Smooth muscle cell (in vitro differentiated cells): ENCODE measurements around the gene TANC1. TPM values are rescaled to one million over a fixed set of nuclear protein-coding genes. Genes with fewer than 3 reads are reported as not detected.

Source experiments
- DNase-seq: peaks from one replicate; lab custom pipeline; 2025; ENCODE audit not compliant: unreplicated experiment; lab: John Stamatoyannopoulos, UW
- H2AFZ ChIP-seq: fragments of 200-600 bp; sonication (generic); 2 replicates; pipeline ENCODE4 v1.6.0; 2016; ENCODE audit warnings: antibody characterized with exemption, low read depth, mild to moderate bottlenecking
- H3F3A ChIP-seq: fragments of 200-600 bp; sonication (generic); 2 replicates; pipeline ENCODE4 v1.6.0; 2017; ENCODE audit warnings: antibody characterized with exemption, low read depth
- H3K27ac ChIP-seq: fragments of 200-600 bp; sonication (generic); 2 replicates; pipeline ENCODE4 v1.5.1; 2016; ENCODE audit warnings: low read depth, mild to moderate bottlenecking
- H3K27me3 ChIP-seq: fragments of 200-600 bp; sonication (generic); 2 replicates; pipeline ENCODE4 v1.6.1; 2016; ENCODE audit warnings: low read depth, mild to moderate bottlenecking
- H3K36me3 ChIP-seq: fragments of 200-600 bp; sonication (generic); 2 replicates; pipeline ENCODE4 v1.5.1; 2016; ENCODE audit warnings: low read depth
- H3K4me1 ChIP-seq: fragments of 200-600 bp; sonication (generic); 2 replicates; pipeline ENCODE4 v1.5.1; 2016; ENCODE audit warnings: low read depth
- H3K4me2 ChIP-seq: fragments of 200-600 bp; sonication (generic); 2 replicates; pipeline ENCODE4 v1.6.0; 2016; ENCODE audit warnings: mild to moderate bottlenecking
- H3K4me3 ChIP-seq: fragments of 200-600 bp; sonication (generic); 2 replicates; pipeline ENCODE4 v1.5.1; 2016; ENCODE audit warnings: mild to moderate bottlenecking
- H3K79me2 ChIP-seq: fragments of 200-600 bp; sonication (generic); 2 replicates; pipeline ENCODE4 v1.6.0; 2016; ENCODE audit warnings: low read depth, mild to moderate bottlenecking
- H3K9ac ChIP-seq: fragments of 200-600 bp; sonication (generic); 2 replicates; pipeline ENCODE4 v1.6.0; 2016; ENCODE audit warnings: low read depth
- H3K9me3 ChIP-seq: fragments of 200-600 bp; sonication (generic); replicated peaks from 2 replicates; pipeline ENCODE4 v1.5.1; 2016; ENCODE audit warnings: low read depth
- H4K20me1 ChIP-seq: fragments of 200-600 bp; sonication (generic); 2 replicates; pipeline ENCODE4 v1.6.0; 2016; ENCODE audit warnings: low read depth
- CTCF ChIP-seq: fragments of 200-600 bp; sonication (generic); IDR thresholded peaks from 2 replicates; pipeline ENCODE4 v1.5.1; 2017; ENCODE audit warnings: borderline replicate concordance, mild to moderate bottlenecking, antibody characterized with exemption; ENCODE audit not compliant: insufficient read depth, poor library complexity, severe bottlenecking
- WGBS: methylation state at CpG from one replicate; pipeline ENCODE4 v1.1.7; 2016; ENCODE audit warnings: low lambda C conversion rate; 5-methylcytosine and 5-hydroxymethylcytosine counted together
- polyA plus RNA-seq: library from polyadenylated mRNA; unstranded; fragments of >200 nt; fragmentation: Nextera tagmentation; extraction: Ambion mirVana; gene quantifications from 2 replicates; pipeline ENCODE4 v1.2.1, GENCODE V29; 2016
- total RNA-seq: library from RNA; depleted of rRNA; stranded (reverse); fragments of >200 nt; gene quantifications from 2 replicates; pipeline ENCODE4 v1.2.3, GENCODE V29; 2014

TANC1 gene
- total and polyA plus RNA-seq, 2 experiments from 2014 or later, result 9.1 to 30.8 TPM

- Histone ChIP-seq H3K36me3 (no peaks in the 10 kb centered on the region), H3K9ac (no peak overlapping the region)
- WGBS, result 87% methylated on average over 8 of the region's 8 CpGs
Observed at GRCh38 chr2:159148901-159149300, 180.5 kb downstream of the TANC1 start.

DNA sequence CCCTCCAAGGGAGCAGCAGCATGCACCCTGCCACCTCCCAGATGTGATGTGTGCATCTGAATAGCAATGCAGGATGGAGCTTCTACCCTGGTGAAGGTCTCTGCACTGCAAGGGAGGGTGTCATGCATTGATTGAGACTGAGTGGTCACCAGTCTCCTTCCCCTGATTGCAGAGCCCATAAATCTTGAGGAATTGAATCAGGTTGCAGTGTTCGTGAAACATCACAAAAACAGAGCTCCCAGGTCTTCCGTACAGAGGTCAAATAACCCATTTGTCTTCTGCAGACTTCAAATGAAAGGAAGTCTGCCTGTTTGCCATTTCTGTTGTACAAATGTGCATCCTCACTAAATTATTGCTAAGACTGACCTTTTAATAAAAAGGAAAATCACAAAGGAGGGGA is 181.3 kb downstream of the TANC1 start:
- no peaks in the 10 kb centered on the region for H3K36me3 ChIP-seq
- H3K27ac ChIP-seq, result no peak overlapping the region
- H3K79me2 ChIP-seq, result peaks cover 11% of the 10 kb centered on the region
- no peak for DNase-seq
- no peaks in the 10 kb centered on the region for H3K9me3 ChIP-seq
- H3K4me3 ChIP-seq, result no peak overlapping the region
- H3K4me1 ChIP-seq, result peaks cover 42% of the 10 kb centered on the region
- TF ChIP-seq CTCF, result no peak
- no peaks in the 10 kb centered on the region for H4K20me1 ChIP-seq
- 78% methylated on average over 2 of the region's 2 CpGs for WGBS
- H3K9ac ChIP-seq, result no peak overlapping the region
- peaks cover 11% of the 10 kb centered on the region for H3F3A ChIP-seq
- no peak overlapping the region for H2AFZ ChIP-seq
- H3K4me2 ChIP-seq, result no peak overlapping the region
- no peaks in the 10 kb centered on the region for H3K27me3 ChIP-seq

More at GRCh38 chr2:159148901-159149300, 180.5 kb downstream of the TANC1 start:
- Histone ChIP-seq H3K9me3 (no peaks in the 10 kb centered on the region), H3K79me2 (peaks cover 19% of the 10 kb centered on the region), H3K4me2 (no peak overlapping the region), H3K27ac (no peak overlapping the region), H2AFZ (no peak overlapping the region), H4K20me1 (no peaks in the 10 kb centered on the region), H3K4me1 (peaks cover 33% of the 10 kb centered on the region), H3F3A (peaks cover 11% of the 10 kb centered on the region), H3K4me3 (no peak overlapping the region), H3K27me3 (no peaks in the 10 kb centered on the region)
- TF ChIP-seq CTCF, result no peak
- DNase-seq, result no peak

DNA sequence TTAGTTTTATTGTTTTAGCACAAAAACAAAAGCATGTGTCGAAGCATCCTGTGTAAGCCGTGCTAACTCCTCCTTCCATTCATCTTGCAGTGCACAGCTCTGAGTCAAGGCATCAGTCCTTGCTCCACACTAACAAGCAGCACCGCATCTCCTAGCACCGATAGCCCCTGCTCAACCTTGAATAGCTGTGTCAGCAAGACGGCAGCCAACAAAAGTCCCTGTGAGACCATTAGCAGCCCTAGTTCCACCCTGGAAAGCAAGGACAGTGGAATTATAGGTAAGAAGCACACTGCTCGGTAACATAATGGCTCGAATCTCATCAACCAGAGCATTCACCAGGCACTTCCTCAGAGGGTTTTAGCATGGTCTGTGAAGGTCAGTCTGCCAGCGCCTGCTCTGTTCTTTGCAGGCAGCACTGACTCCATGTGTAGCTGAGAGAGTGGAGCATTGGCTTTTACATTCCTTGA is 181.9 kb downstream of the TANC1 start:
- Histone ChIP-seq H3K9me3 (no peaks in the 10 kb centered on the region), H2AFZ (no peak overlapping the region), H3K4me3 (no peak overlapping the region), H3K9ac (no peak overlapping the region), H3K27ac (peak overlapping the region; percentile 43), H3F3A (peaks cover 11% of the 10 kb centered on the region), H3K4me1 (peaks cover 47% of the 10 kb centered on the region), H3K36me3 (no peaks in the 10 kb centered on the region), H3K4me2 (no peak overlapping the region), H3K79me2 (peaks cover 6% of the 10 kb centered on the region), H4K20me1 (no peaks in the 10 kb centered on the region), H3K27me3 (no peaks in the 10 kb centered on the region)
- no peak for TF ChIP-seq CTCF
- DNase-seq, result no peak
- 54% methylated on average over 8 of the region's 8 CpGs for WGBS
